Effector memory CD8-positive, alpha-beta T cell (primary cell): Measurements from ENCODE around the gene CNTN4.

Experiments
- ATAC-seq: fragments of 150-1000 bp; cut with Tn5 transposase; replicated peaks from 2 replicates; pipeline ENCODE4 v1.10.0; 2021; ENCODE audit warnings: mild to moderate bottlenecking, moderate library complexity
- DNase-seq, 3 experiments: peaks; one replicate each; pipeline ENCODE4 v3.0.0; 2021
- H3K27ac Mint-ChIP-seq, 2 donors: one replicate each; pipeline ENCODE4 v1.8.0; 2022; ENCODE audit warnings: mild to moderate bottlenecking in 2 of 2, mixed read lengths in 2 of 2, moderate library complexity in 2 of 2
- H3K27me3 Mint-ChIP-seq, 2 donors: one replicate each; pipeline ENCODE4 v1.8.0; 2022; ENCODE audit warnings: mixed read lengths in 2 of 2
- H3K36me3 Mint-ChIP-seq: one replicate; pipeline ENCODE4 v1.8.0; 2022; ENCODE audit warnings: mild to moderate bottlenecking, moderate library complexity, mixed read lengths; ENCODE audit not compliant: insufficient read depth
- H3K4me1 Mint-ChIP-seq, 2 donors: one replicate each; pipeline ENCODE4 v1.8.0; 2022; ENCODE audit warnings: low read depth in 2 of 2, mixed read lengths in 2 of 2
- H3K4me3 Mint-ChIP-seq, 2 donors: one replicate each; pipeline ENCODE4 v1.8.0; 2022; ENCODE audit warnings: mild to moderate bottlenecking in 2 of 2, mixed read lengths in 2 of 2, moderate library complexity in 2 of 2
- H3K9me3 Mint-ChIP-seq, 2 donors: one replicate each; pipeline ENCODE4 v1.8.0; 2022; ENCODE audit warnings: mixed read lengths in 2 of 2

CNTN4 gene

GRCh38 chr3:3082234-3082924 is 983.7 kb downstream of the CNTN4 start:
- Mint-ChIP-seq H3K27me3 (peaks cover 8 to 10% of the 10 kb centered on the region in 2 donors), H3K4me3 (no peak overlapping the region), H3K9me3 (no peaks in the 10 kb centered on the region), H3K4me1 (no peaks in the 10 kb centered on the region), H3K36me3 (peaks cover 2% of the 10 kb centered on the region), H3K27ac (no peak overlapping the region)
- no peak for DNase-seq
- no peak for ATAC-seq

- no peak for ATAC-seq
- peaks cover 2% of the 10 kb centered on the region for H3K36me3 Mint-ChIP-seq
- H3K4me3 Mint-ChIP-seq, result no peak overlapping the region
- H3K4me1 Mint-ChIP-seq, result peaks cover 0 to 4% of the 10 kb centered on the region in 2 donors
- no peaks in the 10 kb centered on the region for H3K27me3 Mint-ChIP-seq
- no peak for DNase-seq
- no peak overlapping the region for H3K27ac Mint-ChIP-seq
- no peaks in the 10 kb centered on the region for H3K9me3 Mint-ChIP-seq
These were observed 986.2 kb downstream of the CNTN4 start for GRCh38 chr3:3084890-3085289.

- H3K4me1 Mint-ChIP-seq, result peaks cover 0 to 4% of the 10 kb centered on the region in 2 donors
- H3K4me3 Mint-ChIP-seq, result no peak overlapping the region
- H3K27ac Mint-ChIP-seq, result no peak overlapping the region
These were observed 987.1 kb downstream of the CNTN4 start for GRCh38 chr3:3085782-3086181.

GRCh38 chr3:3086239-3086638 is 987.6 kb downstream of the CNTN4 start:
- H3K27me3 Mint-ChIP-seq, result no peaks in the 10 kb centered on the region
- H3K9me3 Mint-ChIP-seq, result no peaks in the 10 kb centered on the region
- H3K4me1 Mint-ChIP-seq, result peaks cover 0 to 4% of the 10 kb centered on the region in 2 donors
- DNase-seq, result no peak
- no peak for ATAC-seq
- peaks cover 2% of the 10 kb centered on the region for H3K36me3 Mint-ChIP-seq
- no peak overlapping the region for H3K4me3 Mint-ChIP-seq
- H3K27ac Mint-ChIP-seq, result no peak overlapping the region

More at GRCh38 chr3:3085782-3086181, 987.1 kb downstream of the CNTN4 start:
- no peak for ATAC-seq
- Mint-ChIP-seq H3K9me3 (no peaks in the 10 kb centered on the region), H3K36me3 (peaks cover 2% of the 10 kb centered on the region), H3K27me3 (no peaks in the 10 kb centered on the region)
- DNase-seq, result no peak

GRCh38 chr3:3087279-3087678 is 988.6 kb downstream of the CNTN4 start:
- no peak for ATAC-seq

GRCh38 chr3:3087716-3088465 is 989.2 kb downstream of the CNTN4 start:
- peaks cover 0 to 4% of the 10 kb centered on the region in 2 donors for H3K4me1 Mint-ChIP-seq
- H3K36me3 Mint-ChIP-seq, result peaks cover 2% of the 10 kb centered on the region
- H3K9me3 Mint-ChIP-seq, result no peaks in the 10 kb centered on the region
- no peak overlapping the region for H3K27ac Mint-ChIP-seq
- no peak for ATAC-seq
- no peak for DNase-seq
- no peak overlapping the region for H3K4me3 Mint-ChIP-seq
- H3K27me3 Mint-ChIP-seq, result no peaks in the 10 kb centered on the region

More at GRCh38 chr3:3087279-3087678, 988.6 kb downstream of the CNTN4 start:
- Mint-ChIP-seq H3K27ac (no peak overlapping the region), H3K27me3 (no peaks in the 10 kb centered on the region), H3K4me3 (no peak overlapping the region), H3K36me3 (peaks cover 2% of the 10 kb centered on the region), H3K4me1 (peaks cover 0 to 4% of the 10 kb centered on the region in 2 donors), H3K9me3 (no peaks in the 10 kb centered on the region)
- DNase-seq, result no peak

- H3K4me1 Mint-ChIP-seq, result peaks cover 0 to 4% of the 10 kb centered on the region in 2 donors
- ATAC-seq (no peak), DNase-seq (no peak)
- H3K36me3 Mint-ChIP-seq, result no peaks in the 10 kb centered on the region
- no peak overlapping the region for H3K4me3 Mint-ChIP-seq
- H3K27ac Mint-ChIP-seq, result no peak overlapping the region
- no peaks in the 10 kb centered on the region for H3K27me3 Mint-ChIP-seq
- no peaks in the 10 kb centered on the region for H3K9me3 Mint-ChIP-seq
These were observed 990.4 kb downstream of the CNTN4 start for GRCh38 chr3:3089017-3089416.

- Mint-ChIP-seq H3K4me1 (no peaks in the 10 kb centered on the region), H3K27ac (no peak overlapping the region), H3K27me3 (peaks cover 11 to 15% of the 10 kb centered on the region in 2 donors), H3K9me3 (no peaks in the 10 kb centered on the region), H3K4me3 (no peak overlapping the region), H3K36me3 (no peaks in the 10 kb centered on the region)
- no peak for DNase-seq
- no peak for ATAC-seq
These were observed 999.3 kb downstream of the CNTN4 start for GRCh38 chr3:3097958-3098357.

- Mint-ChIP-seq H3K4me1 (no peaks in the 10 kb centered on the region), H3K9me3 (no peaks in the 10 kb centered on the region), H3K36me3 (no peaks in the 10 kb centered on the region), H3K4me3 (no peak overlapping the region), H3K27ac (no peak overlapping the region), H3K27me3 (peaks cover 6 to 11% of the 10 kb centered on the region in 2 donors)
- ATAC-seq (no peak), DNase-seq (no peak)
These were observed 1003.2 kb downstream of the CNTN4 start for GRCh38 chr3:3101660-3102458.

GRCh38 chr3:3102751-3103150 is 1004.1 kb downstream of the CNTN4 start:
- no peak for DNase-seq

GRCh38 chr3:3105246-3105645 is 1006.6 kb downstream of the CNTN4 start:
- ATAC-seq, result no peak
- DNase-seq, result no peak
- no peak overlapping the region for H3K27ac Mint-ChIP-seq
- H3K36me3 Mint-ChIP-seq, result peaks cover 14% of the 10 kb centered on the region
- no peaks in the 10 kb centered on the region for H3K9me3 Mint-ChIP-seq
- H3K27me3 Mint-ChIP-seq, result peaks cover 0 to 6% of the 10 kb centered on the region in 2 donors
- H3K4me1 Mint-ChIP-seq, result peaks cover 10% of the 10 kb centered on the region in 2 donors
- H3K4me3 Mint-ChIP-seq, result no peak overlapping the region

More at GRCh38 chr3:3102751-3103150, 1004.1 kb downstream of the CNTN4 start:
- Mint-ChIP-seq H3K36me3 (no peaks in the 10 kb centered on the region), H3K4me3 (no peak overlapping the region), H3K27me3 (peaks cover 0 to 6% of the 10 kb centered on the region in 2 donors), H3K9me3 (no peaks in the 10 kb centered on the region), H3K4me1 (no peaks in the 10 kb centered on the region), H3K27ac (no peak overlapping the region)
- no peak for ATAC-seq

- Mint-ChIP-seq H3K4me1 (peaks cover 14 to 15% of the 10 kb centered on the region in 2 donors), H3K36me3 (peaks cover 19% of the 10 kb centered on the region), H3K4me3 (no peak overlapping the region), H3K9me3 (no peaks in the 10 kb centered on the region), H3K27ac (no peak overlapping the region), H3K27me3 (peaks cover 0 to 6% of the 10 kb centered on the region in 2 donors)
- no peak for ATAC-seq
- DNase-seq, result no peak
These were observed 1007.1 kb downstream of the CNTN4 start for GRCh38 chr3:3105815-3106214.

GRCh38 chr3:3107181-3107580 is 1008.5 kb downstream of the CNTN4 start:
- Mint-ChIP-seq H3K36me3 (peaks cover 19% of the 10 kb centered on the region), H3K27ac (peak overlapping the region in 1 of 2 donors; percentile 67), H3K4me1 (peaks cover 16% of the 10 kb centered on the region in 2 donors), H3K9me3 (no peaks in the 10 kb centered on the region), H3K27me3 (peaks cover 0 to 6% of the 10 kb centered on the region in 2 donors), H3K4me3 (peak overlapping the region; percentile 23 to 41)
- DNase-seq, result no peak
- ATAC-seq, result no peak
